ENCODE results near the gene MAPK8IP3. TPM values are rescaled to one million over a fixed set of nuclear protein-coding genes. Genes with fewer than 3 reads are reported as not detected.

MAPK8IP3 gene
- total and polyA plus RNA-seq, 9 of the 15 experiments (the other 6 are each of a cell fraction or from before 2014, with no cell fraction given), result 0.17 to 58.7 (median 16.7) TPM

DNA sequence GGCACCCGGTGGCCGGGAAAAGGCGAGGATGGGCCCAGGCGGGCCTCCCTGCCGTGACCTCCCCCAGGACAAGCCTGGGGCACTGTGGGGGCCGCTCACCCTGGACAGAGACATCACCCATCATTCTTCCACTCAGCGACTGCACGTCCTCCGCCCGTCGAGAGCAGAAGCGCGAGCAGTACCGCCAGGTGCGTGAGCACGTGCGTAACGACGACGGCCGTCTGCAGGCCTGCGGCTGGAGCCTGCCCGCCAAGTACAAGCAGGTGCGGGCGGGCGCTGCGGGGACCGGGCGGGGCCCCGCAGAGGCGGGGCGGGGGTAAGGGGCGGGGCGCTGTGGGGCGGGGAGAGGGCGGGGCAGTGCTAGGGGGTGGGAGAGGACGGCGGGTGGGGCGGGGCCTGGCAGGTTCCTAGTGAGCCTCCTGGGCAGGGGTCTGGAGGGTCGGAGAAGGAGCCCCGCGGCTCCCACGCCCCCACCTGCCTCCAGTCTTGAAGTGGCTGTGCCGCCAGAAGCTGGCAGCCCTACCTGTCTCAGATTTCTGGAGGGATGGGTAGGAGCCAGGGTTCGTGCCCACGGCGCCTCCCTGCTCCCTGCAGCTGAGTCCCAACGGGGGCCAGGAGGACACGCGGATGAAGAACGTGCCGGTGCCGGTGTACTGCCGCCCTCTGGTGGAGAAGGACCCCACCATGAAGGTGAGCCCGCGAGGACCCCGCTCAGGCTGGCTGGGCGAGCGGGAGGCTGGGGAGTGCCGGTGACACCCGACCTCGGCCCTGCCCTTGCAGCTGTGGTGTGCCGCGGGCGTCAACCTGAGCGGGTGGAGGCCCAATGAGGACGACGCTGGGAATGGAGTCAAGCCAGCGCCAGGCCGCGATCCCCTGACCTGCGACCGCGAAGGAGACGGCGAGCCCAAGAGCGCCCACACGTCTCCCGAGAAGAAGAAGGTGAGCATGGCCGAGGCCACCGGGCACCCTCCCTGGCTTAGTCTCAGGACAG is 57.8 kb downstream of the MAPK8IP3 start (continued):
- TF ChIP-seq, protein P1, sequence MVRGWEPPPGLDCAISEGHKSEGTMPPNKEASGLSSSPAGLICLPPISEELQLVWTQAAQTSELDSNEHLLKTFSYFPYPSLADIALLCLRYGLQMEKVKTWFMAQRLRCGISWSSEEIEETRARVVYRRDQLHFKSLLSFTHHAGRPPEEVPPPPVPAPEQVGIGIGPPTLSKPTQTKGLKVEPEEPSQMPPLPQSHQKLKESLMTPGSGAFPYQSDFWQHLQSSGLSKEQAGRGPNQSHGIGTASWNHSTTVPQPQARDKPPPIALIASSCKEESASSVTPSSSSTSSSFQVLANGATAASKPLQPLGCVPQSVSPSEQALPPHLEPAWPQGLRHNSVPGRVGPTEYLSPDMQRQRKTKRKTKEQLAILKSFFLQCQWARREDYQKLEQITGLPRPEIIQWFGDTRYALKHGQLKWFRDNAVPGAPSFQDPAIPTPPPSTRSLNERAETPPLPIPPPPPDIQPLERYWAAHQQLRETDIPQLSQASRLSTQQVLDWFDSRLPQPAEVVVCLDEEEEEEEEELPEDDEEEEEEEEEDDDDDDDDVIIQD (CRISPR knock-in tag; IDR thresholded peaks at IDR 0.05), result no peak
- TF ChIP-seq NR1H2 (CRISPR knock-in tag; IDR thresholded peaks at IDR 0.05), result no peak
- TF ChIP-seq, protein P2, sequence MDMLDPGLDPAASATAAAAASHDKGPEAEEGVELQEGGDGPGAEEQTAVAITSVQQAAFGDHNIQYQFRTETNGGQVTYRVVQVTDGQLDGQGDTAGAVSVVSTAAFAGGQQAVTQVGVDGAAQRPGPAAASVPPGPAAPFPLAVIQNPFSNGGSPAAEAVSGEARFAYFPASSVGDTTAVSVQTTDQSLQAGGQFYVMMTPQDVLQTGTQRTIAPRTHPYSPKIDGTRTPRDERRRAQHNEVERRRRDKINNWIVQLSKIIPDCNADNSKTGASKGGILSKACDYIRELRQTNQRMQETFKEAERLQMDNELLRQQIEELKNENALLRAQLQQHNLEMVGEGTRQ (CRISPR knock-in tag; IDR thresholded peaks at IDR 0.05), result no peak
- TF ChIP-seq PPARD (CRISPR knock-in tag; IDR thresholded peaks at IDR 0.05), result no peak
- no peak for TF ChIP-seq MED1 (CRISPR knock-in tag; IDR thresholded peaks at IDR 0.05; ENCODE audit: borderline replicate concordance)
- no peak for TF ChIP-seq NR2F6 (CRISPR knock-in tag; IDR thresholded peaks at IDR 0.05)
- TF ChIP-seq JUNB (CRISPR knock-in tag; conservative IDR thresholded peaks at IDR 0.05), result no peak
- TF ChIP-seq, protein P3, sequence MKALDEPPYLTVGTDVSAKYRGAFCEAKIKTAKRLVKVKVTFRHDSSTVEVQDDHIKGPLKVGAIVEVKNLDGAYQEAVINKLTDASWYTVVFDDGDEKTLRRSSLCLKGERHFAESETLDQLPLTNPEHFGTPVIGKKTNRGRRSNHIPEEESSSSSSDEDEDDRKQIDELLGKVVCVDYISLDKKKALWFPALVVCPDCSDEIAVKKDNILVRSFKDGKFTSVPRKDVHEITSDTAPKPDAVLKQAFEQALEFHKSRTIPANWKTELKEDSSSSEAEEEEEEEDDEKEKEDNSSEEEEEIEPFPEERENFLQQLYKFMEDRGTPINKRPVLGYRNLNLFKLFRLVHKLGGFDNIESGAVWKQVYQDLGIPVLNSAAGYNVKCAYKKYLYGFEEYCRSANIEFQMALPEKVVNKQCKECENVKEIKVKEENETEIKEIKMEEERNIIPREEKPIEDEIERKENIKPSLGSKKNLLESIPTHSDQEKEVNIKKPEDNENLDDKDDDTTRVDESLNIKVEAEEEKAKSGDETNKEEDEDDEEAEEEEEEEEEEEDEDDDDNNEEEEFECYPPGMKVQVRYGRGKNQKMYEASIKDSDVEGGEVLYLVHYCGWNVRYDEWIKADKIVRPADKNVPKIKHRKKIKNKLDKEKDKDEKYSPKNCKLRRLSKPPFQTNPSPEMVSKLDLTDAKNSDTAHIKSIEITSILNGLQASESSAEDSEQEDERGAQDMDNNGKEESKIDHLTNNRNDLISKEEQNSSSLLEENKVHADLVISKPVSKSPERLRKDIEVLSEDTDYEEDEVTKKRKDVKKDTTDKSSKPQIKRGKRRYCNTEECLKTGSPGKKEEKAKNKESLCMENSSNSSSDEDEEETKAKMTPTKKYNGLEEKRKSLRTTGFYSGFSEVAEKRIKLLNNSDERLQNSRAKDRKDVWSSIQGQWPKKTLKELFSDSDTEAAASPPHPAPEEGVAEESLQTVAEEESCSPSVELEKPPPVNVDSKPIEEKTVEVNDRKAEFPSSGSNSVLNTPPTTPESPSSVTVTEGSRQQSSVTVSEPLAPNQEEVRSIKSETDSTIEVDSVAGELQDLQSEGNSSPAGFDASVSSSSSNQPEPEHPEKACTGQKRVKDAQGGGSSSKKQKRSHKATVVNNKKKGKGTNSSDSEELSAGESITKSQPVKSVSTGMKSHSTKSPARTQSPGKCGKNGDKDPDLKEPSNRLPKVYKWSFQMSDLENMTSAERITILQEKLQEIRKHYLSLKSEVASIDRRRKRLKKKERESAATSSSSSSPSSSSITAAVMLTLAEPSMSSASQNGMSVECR (CRISPR knock-in tag; IDR thresholded peaks at IDR 0.05), result peak; percentile 49; the same call in 1 of the 2 replicates
- TF ChIP-seq STAT5A (IDR thresholded peaks at IDR 0.05; ENCODE audit: borderline replicate concordance, low read length), result no peak
- TF ChIP-seq, protein P4, sequence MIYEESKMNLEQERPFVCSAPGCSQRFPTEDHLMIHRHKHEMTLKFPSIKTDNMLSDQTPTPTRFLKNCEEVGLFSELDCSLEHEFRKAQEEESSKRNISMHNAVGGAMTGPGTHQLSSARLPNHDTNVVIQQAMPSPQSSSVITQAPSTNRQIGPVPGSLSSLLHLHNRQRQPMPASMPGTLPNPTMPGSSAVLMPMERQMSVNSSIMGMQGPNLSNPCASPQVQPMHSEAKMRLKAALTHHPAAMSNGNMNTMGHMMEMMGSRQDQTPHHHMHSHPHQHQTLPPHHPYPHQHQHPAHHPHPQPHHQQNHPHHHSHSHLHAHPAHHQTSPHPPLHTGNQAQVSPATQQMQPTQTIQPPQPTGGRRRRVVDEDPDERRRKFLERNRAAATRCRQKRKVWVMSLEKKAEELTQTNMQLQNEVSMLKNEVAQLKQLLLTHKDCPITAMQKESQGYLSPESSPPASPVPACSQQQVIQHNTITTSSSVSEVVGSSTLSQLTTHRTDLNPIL (CRISPR knock-in tag; IDR thresholded peaks at IDR 0.05), result no peak
- TF ChIP-seq GATA2 (CRISPR knock-in tag; IDR thresholded peaks at IDR 0.05), result no peak
- no peak for TF ChIP-seq ZKSCAN1 (IDR thresholded peaks at IDR 0.05; ENCODE audit: low read depth, low read length)
- TF ChIP-seq, protein P5, sequence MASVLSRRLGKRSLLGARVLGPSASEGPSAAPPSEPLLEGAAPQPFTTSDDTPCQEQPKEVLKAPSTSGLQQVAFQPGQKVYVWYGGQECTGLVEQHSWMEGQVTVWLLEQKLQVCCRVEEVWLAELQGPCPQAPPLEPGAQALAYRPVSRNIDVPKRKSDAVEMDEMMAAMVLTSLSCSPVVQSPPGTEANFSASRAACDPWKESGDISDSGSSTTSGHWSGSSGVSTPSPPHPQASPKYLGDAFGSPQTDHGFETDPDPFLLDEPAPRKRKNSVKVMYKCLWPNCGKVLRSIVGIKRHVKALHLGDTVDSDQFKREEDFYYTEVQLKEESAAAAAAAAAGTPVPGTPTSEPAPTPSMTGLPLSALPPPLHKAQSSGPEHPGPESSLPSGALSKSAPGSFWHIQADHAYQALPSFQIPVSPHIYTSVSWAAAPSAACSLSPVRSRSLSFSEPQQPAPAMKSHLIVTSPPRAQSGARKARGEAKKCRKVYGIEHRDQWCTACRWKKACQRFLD (CRISPR knock-in tag; IDR thresholded peaks at IDR 0.05), result no peak
- TF ChIP-seq ZNF41 (CRISPR knock-in tag; conservative IDR thresholded peaks at IDR 0.05), result no peak
- TF ChIP-seq CXXC5 (CRISPR knock-in tag; IDR thresholded peaks at IDR 0.05), result peak; percentile 70
- TF ChIP-seq CC2D1A (IDR thresholded peaks at IDR 0.05), result no peak
- TF ChIP-seq MAFF (IDR thresholded peaks at IDR 0.05; ENCODE audit: low read length), result no peak
- TF ChIP-seq SIX5 (IDR thresholded peaks at IDR 0.05; ENCODE audit: borderline replicate concordance in 1 of 2, insufficient read depth in 1 of 2, low read depth in 1 of 2, low read length in 2 of 2), result no peak
